Measurements from ENCODE around the gene GPR37L1.
"Not testable (repeated sequence)": the region's sequence is repeated elsewhere in the genome, so short reads cannot be mapped to it uniquely, and the experiment has no call there.

GPR37L1 gene

GRCh38 chr1:202133989-202134388 lies 11.3 kb downstream of the GPR37L1 start:
- no peak for FAIRE-seq

- FAIRE-seq = no peak
These were observed 12.0 kb downstream of the GPR37L1 start for GRCh38 chr1:202134645-202135172.

- no peak for FAIRE-seq
These were observed 12.6 kb downstream of the GPR37L1 start for GRCh38 chr1:202135221-202135721.

- FAIRE-seq = no peak
These were observed 18.1 kb downstream of the GPR37L1 start for GRCh38 chr1:202140833-202141232.

DNA sequence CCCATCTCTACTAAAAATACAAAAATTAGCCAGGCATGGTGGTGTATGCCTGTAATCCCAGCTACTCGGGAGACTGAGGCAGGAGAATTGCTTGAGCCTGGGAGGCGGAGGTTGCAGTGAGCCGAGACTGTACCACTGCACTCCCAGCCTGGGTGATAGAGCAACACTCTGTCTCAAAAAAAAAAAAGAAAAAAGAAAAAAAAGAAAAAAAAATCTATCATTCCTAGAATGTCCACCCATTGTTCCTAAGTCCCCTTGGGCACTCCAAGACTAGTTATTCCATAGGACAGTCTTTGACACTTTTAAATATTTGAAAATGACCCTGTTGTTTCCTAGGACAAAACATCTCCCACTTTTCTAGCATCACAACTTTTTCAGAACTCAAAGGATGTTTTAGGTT lies 18.8 kb downstream of the GPR37L1 start:
- FAIRE-seq = not testable (repeated sequence)

DNA sequence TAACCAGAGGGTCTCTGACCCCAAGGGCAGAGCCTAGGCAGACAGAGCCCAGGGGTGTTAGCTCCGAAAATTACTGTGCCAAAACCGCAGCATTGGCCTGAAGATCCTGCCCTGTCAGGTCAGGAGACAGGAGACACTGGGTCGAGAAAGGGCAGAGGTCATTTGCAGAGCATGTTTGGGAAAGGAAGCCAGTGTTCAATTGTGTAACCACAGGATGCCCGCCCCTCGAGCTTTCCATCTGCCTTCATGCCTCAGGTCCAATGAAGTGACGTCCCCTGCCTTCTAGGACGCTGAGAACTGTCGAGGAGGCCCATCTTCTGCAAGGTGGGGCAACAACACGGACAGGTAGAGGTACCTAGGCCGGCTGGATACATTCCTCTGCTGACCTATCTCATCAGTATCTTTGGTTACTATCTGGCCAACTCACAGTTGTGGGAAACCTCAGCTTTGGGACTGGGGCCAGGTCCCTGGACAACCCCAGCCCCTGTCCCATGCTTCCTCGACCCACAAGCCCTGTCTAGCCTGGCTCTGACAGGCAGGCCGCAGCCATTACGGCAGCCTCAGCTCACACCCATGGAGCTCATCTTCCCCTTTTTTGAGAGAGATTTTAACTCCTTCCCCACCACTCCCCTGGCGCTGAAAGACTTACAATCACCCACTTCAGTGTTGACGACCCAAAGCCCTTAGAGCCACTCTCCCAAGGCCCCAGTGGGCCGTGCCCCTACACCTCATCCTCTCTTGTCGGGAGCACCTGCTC lies 20.5 kb downstream of the GPR37L1 start:
- no peak for FAIRE-seq

- FAIRE-seq = no peak
These were observed 21.2 kb downstream of the GPR37L1 start for GRCh38 chr1:202143768-202144401.

- no peak for FAIRE-seq
These were observed 21.8 kb downstream of the GPR37L1 start, which contains the start of gene ARL8A for GRCh38 chr1:202144402-202145067. ARL8A (minus strand) TSS chr1:202144737; CDS start chr1:202144572, 165 bp downstream.

DNA sequence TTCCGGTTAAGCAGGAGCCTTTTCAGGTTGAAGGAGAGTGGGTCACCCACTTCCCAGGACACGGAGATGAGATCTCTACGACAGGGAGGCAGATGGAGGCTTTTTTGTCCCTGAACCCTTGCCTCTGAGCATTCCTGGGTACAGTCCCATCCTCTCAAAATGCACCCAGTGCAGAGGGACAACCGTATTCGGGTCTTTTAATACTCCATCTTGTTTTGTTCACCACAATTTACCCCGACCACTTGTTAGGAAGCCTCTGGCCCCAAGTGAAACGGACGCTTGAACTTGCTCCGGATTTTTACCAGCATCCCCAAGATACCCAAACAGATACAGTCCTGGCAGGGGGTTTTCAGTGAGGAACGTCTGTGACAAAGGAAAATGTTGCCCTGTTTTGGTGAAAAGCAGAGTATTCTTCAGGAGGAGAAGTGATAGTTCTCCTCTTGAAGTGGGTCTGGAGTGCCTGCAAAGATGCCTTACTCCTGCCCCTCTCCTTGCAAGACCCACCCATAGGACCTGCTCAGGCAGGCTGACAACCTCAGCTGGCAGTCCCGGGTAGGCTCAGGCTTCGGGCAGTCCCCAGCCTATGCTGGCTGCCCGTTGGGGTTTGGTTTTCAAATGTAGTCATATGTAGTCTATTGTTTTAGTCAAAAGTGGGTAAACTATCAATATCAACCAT lies 22.5 kb downstream of the GPR37L1 start:
- FAIRE-seq = no peak

DNA sequence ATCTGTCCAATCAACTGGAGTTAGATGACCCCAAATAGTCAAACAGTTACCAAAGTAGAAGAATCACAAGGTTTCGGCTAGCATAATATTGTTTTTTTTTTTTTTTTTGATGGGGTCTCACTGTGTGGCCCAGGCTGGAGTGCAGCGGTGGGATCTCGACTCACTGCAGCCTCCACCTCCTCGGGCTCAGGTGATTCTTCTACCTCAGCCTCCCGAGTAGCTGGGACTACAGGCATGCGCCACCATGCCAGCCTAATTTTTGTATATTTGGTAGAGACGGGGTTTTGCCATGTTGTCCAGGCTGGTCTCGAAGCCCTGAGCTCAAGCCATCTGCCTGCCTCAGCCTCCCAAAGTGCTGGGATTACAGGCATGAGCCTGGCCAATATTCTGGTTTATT lies 23.0 kb downstream of the GPR37L1 start:
- not testable (repeated sequence) for FAIRE-seq

- no peak for FAIRE-seq
These were observed 23.6 kb downstream of the GPR37L1 start for GRCh38 chr1:202146279-202146678.

DNA sequence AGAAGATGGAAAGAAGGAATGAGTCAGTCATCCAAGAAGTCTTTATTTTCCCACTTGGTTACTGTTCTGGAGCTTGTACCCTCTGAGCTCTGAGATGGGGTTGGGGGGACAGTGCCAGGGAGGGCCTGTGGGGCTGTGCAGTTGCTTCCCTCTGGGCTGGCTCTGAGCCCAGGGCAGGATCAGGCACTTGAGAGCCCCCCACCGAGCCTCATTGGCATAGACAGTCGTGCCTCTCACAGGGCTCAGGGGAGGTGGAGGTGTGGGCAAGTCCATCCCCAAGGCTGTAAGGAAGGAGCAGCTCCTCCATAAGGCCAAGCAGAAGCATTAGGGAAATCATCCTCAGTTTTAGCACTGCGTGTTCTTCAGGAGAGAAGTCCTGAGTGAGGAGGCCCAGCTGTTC lies 24.3 kb downstream of the GPR37L1 start:
- FAIRE-seq = no peak

DNA sequence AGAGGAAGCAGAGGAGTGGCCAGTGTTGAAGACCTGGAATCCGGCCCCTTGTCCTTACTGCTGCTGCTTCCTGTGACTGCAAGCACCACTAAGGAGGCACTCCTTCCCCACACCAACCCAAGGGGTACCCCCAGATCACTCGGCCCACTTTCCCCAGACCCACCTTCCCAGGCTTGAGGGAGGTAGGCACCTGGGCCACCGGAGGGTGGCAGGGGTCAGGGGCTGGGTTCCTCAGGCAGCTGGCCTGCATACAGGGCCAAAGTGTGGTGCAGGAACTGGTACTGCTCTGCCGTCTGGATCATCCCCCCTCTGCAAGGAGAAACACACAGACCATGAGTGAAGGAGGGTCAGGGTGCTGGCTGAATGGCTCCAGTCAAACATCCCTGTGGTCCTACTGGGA lies 25.7 kb downstream of the GPR37L1 start:
- no peak for FAIRE-seq

DNA sequence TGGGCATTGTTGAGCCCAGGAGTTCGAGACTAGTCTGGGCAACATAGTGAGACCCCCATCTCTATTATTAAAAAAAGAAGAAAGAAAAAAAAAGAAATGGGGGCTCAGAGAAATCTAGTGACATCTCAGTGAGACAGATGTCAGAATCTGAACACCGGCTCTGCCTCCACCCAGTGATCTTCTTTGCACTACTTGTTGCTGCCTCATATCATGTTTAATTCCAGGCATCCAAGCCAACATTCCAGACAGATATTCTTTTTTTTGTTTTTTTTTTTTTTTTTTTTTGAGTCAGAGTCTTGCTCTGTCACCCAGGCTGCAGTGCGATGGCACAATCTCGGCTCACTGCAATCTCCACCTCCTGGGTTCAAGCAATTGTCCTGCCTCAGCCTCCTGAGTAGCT lies 26.8 kb downstream of the GPR37L1 start:
- no peak for FAIRE-seq

DNA sequence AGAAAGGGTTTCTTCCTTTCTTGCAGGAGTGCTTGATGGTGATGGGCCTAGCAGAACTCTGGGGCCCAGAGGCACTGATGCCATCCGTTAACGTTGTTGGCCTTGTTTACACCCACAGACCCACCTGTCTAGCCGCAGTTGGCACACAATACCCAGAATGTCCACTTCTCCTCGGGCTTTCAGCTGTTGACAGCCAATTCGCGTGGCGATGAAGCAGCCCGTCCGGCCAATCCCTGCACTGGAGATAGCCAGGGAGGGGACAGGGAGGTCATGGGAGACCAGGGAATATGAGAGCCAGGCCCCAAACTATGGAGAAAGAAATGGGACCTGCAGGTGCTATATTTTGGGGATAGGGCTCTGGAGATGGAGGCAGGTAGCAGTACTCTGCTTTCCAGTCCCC lies 27.5 kb downstream of the GPR37L1 start:
- FAIRE-seq = no peak

DNA sequence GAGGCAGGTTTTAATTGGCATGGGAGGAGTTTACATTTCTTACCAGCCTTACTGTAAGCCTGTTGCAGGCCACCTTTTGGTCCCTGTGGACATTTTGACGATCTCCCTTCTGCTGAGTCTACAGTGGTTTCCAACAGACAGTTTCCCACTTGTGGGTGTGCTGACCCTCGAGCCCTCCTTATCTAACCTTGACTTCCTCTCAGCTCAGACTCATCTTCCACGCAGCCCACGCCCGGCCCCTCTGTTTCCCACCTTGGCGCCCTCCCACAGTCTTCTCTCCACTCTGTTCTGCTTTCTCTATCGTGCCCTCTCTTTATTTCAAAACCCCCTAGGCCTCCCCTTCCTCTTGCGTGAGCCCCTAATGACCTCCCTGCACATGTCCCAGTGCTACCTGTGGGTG lies 27.9 kb downstream of the GPR37L1 start:
- no peak for FAIRE-seq

- FAIRE-seq = no peak
These were observed 28.3 kb downstream of the GPR37L1 start for GRCh38 chr1:202151045-202151444.

GRCh38 chr1:202152399-202152798 lies 29.7 kb downstream of the GPR37L1 start:
- no peak for FAIRE-seq

DNA sequence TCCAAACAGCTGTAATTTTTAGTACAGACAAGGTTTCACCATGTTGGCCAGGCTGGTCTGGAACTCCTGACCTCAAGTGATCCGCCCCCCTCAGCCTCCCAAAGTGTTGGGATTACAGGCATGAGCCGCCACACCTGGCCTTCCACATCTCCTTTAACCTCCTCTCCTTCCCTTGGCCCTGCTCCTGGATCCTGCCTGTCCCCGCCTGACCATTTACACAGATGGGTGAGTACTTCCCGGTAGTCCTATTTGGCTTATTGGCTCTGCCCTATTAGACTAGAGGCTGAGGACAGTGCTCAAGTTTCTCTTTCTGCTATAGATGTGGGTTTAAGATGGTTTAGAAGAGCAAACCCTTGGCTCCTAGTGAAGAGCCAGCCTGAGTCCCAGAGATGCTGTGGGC lies 30.6 kb downstream of the GPR37L1 start:
- FAIRE-seq = no peak

- FAIRE-seq = no peak
These were observed 31.5 kb downstream of the GPR37L1 start for GRCh38 chr1:202154148-202154765.

GRCh38 chr1:202154766-202155477 lies 32.2 kb downstream of the GPR37L1 start:
- no peak for FAIRE-seq

Measured in colon (tissue), 2 donors.